Ecto neural progenitor cell (in vitro differentiated cells): ENCODE data around the gene ENO3.
"Not testable (repeated sequence)": the region's sequence is repeated elsewhere in the genome, so short reads cannot be mapped to it uniquely, and the experiment has no call there.

Source experiments
- DNase-seq: peaks from one replicate; pipeline ENCODE4 v3.0.0-alpha.2; 2018; ENCODE audit warnings: low spot score

Gene ENO3

DNA sequence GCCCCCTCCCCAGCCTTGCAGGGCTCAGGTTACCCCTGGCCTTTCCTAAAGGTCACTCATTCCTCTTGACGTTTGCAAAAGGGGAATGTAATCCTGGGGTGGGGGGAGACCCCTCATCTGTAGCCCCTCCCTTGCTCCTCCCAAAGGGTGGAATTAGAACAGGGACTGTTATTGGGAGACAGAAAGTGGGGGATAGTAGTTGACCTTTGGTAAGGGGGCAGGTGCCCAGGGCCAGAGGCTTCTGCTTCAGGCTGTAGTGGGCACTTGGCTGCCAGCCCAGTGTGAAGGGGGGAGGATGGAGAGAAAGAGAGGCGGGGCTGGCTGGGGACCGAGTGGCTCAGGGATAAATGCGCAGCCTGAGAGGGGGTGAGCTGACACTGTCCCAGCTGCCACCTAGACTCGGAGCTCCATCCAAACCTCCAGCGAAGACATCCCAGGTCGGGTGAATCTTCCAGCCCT, at the start of gene ENO3:
Gene ENO3 (plus strand): TSS at position 374 of the 459 bp plus-strand sequence. CDS start 711 bp downstream, outside the sequence.
- DNase-seq = peak; percentile 79

DNA sequence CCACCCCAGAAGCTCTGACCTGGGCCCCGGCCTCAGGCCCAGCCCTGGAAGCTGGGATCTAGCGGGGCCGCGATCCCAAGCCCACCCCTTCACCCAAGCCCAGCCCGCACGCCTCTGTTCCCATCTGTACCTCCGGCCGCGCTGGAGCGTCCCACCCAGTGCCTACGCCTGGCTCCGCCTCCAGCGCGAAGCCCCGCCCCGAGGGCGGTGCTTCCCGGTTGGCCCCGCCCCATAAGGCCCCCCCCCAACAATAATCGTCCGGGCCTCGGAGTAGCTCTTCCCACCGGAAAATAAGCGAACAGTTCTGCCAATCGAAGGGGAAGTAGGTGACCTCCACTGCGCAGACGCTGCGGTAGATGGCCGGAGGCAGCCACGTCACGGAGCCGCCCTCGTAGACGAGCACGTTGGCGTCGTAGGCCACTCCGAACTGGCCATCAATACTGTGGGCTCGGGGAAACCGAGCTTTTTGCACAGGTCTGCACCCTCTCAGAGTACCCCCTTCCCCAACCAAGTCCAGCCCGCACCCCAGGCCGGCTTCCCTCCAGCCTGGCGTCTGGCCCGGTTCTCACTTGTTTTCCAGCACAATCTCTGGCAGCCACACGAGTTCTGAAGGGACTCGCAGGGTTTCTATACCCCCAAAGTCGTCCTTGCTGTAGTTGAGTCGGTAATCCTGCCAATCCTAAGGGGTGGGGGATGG, 49.1 kb upstream of the ENO3 start:
- peak; percentile 50 for DNase-seq

DNA sequence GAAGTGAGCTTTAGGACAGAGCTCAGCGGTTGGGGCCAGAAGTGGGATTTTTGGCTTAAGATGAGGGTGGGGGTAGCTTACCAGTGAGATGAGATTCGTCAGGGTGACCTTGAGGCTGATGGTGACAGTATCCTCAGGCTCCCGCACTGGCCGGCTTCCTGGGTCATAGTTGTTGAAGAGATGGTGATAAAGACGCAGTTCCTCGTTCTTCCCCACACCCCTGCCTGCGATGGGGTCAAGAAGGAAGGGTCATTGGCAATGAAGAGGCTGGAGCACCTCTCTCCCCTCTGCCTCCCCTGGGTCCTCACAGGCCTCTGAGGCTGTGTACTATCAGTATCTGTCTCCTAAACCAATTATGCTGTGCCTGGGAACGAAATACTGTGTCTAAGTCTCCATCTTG, 48.4 kb upstream of the ENO3 start:
- DNase-seq = peak; percentile 49

DNA sequence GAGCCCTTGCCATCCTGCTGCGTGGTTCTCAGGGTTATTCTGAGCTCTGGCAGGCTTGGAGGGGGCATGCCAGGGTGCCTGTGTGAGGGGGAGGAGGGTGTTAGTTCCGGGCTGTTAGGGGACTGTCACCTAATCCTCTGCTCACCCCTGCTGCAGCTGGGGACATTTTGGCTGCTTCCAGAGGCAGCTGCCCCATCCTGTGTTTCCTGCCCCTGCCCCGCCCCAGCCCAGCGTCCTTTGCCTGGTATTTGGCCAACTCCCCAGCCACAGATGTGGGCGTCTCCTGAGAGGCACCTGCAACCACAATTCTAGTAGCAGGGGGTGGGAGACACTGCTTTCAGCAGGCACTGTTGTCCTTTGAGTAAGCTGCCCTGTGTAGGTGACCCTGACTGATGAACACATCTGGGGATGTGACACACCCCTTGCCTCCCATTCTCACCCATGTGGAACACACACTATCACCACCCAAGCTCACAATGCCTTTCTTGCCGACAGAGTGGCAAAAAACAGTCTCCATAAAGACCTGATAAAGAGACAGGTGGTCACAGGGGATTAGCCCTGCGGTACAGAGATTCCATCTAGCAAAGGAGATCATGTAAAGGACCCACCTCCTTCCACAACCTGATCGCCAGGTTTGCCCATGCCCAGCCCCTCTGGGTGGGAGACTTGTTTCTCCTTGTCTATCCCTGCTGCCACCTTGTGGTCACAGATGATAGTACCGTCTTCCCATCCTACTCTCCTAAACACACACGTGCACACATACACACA, 47.7 kb upstream of the ENO3 start, which contains the start of gene CHRNE:
Gene CHRNE (minus strand): TSS at position 48 of the 768 bp plus-strand sequence. CDS start 35 bp downstream, at position 13.
- DNase-seq = peak; percentile 84

DNA sequence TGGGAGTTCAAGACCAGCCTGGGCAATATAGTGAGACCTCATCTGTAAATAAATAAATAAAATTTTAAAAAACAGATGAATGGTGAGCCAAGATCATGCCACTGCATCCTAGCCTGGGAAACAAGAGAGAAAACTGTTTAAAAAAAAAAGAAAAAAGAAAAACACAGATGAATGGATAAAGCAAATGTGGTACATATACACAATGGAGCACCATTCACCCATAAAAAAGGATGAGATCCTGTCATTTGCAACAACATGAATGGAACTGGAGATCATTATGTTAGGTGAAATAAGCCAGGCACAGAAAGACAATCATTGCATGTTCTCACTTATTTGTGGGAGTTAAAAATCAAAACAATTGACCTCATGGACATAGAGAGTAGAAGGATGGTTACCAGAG, 44.3 kb upstream of the ENO3 start:
- DNase-seq = not testable (repeated sequence)

DNA sequence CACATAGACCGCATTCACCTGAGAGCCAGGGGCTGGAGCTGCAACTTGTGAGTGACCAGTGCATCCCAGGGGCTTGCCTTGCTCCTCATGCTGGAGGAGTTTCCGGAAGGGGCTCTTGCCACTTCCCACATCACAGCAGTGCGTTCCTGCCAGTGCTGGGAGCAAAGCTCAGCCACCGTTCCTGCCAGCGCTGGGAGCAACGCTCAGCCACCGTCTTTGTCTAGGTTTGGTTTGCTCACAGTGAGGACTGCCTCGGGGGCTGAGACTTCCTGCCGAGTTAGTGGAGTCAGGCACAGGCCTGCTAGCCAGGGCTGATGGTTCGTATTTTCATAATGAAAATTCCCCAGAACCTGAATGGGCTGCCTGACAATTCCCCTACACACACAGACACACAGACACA, 42.6 kb upstream of the ENO3 start:
- peak; percentile 78 for DNase-seq

DNA sequence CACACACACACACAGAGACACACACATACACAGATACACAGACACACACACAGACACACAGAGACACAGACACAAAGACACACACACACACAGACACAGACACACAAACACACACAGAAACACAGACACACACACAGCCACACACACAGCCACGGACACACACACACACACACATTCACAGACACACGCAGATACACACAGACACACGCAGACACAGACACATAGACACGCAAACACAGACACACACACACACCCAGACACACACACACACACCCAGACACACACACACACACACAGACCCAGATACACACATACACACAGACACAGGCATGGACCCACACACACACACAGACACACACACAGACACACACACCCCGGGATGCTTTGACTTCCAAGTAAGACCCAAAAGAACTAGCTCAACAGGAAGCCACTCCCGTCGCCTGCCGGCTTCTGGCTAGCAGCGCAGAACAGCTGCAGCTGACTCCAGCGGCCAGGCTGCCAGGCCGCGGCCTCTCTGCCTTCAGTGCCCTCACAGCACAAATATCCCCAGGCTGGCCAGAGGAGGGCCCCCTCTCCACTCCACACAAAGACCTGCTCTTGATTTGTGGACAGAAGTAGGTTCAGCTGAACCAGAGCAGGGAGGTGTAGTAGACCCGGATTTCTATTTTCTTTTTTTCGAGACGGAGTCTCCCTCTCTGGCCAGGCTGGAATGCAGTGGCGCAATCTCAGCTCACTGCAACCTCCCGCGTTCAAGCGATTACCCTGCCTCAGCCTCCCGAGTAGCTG, 42.0 kb upstream of the ENO3 start:
- DNase-seq = peak; percentile 95

DNA sequence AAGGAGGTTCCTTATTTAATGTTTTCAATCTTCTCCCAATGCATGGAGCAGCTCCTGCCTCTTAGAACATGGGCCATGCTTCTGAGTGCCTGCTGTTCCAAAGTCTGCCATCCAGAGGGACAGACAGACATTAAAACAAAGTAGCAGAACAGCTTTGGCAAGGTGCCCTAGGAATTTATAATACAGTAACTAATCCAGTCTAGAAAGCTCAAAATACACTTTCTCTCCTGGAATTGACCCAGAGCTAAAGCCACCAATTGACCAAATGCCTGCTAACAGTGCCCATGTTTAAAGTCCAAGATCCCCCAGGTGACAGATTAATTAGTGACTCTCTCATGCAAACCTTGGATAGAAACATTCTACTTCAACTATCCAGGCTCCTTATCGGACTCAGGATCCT, 36.9 kb upstream of the ENO3 start:
- no peak for DNase-seq

DNA sequence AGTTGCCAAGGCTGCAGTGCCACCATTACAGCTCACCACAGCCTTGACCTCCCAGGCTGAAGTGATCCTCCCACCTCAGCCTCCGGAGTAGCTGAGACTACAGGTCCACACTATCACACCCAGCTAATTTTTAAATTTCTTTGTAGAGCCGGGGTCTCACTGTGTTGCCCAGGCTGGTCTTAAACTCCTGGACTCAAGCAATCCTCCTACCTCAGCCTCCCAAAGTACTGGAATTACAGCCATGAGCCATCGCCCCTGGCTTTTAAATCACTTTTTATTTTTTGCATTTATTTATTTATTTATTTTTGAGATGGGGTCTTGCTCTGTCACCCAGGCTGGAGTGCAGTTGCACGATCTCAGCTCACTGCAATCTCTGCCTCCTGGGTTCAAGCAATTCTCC, 36.4 kb upstream of the ENO3 start:
- DNase-seq = not testable (repeated sequence)

DNA sequence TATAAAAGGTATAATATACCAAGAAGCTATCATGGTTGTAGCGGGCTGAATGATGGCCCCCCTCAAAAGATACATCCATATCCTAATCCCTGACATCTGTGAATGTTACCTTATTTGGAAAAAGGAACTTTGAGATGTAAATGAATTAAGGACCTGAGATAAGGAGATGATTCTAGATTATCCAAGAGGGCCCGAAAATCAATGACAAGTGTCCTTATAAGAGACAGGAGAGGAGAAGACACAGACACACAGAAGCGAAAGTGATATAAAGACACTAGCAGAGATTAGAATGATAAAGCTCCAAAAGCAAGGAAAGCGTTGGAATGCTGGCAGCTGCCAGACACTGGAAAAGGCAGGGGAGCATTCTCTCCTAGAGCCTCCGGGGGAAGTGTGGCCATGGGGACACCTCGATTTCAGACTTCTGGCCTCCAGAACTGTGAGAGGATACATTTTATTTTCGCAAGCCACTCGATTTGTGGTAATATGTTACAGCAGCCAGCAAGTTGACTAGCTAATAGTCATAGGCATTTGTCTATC, 31.3 kb upstream of the ENO3 start:
- peak; percentile 41 for DNase-seq

DNA sequence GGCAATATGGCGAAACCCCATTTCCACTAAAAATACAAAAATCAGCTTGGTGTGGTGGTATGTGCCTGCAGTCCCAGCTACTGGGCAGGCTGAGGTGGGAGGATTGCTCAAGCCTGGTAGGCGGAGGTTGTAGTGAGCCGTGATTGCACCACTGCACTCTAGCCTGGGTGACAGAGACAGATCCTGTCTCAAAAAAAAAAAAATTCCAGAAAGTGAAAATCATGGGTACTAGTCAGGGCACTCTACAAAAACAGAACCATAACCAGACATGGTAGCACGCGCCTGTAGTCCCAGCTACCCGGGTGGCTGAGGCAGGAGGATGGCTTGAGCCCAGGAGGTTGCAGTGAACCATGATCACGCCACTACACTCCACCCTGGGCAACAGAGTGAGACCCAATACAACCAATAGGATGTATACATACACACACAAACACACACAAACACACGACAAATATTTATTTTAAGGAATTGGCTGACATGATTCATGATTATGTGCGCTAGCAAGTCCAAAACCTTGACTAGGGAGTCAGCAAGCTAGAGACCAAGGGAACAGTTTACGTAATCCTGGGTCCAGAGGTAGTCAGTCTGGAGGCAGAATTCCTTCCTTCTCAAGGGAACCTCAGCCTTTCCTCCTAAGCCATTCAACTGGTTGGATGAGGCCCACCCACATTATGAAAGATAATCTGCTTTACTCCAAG, 30.4 kb upstream of the ENO3 start:
- DNase-seq = no peak

DNA sequence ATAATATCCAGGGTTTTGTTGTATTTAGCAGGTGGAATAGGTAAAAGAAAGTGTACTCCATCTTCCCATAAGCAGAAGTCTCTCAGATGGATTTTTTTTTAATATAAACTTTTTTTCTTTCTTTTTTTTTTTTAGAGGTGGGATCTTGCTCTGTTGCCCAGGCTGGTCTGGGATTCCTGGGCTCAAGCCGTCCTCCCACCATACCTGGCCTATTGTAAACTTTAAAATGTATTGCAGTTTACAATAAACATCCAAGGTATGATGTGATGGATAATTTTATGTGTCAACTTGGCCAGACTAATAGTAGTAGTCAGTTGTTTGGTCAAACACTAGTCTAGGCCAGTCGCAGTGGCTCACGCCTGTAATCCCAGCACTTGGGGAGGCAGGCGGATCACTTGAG, 29.6 kb upstream of the ENO3 start:
- DNase-seq = no peak

DNA sequence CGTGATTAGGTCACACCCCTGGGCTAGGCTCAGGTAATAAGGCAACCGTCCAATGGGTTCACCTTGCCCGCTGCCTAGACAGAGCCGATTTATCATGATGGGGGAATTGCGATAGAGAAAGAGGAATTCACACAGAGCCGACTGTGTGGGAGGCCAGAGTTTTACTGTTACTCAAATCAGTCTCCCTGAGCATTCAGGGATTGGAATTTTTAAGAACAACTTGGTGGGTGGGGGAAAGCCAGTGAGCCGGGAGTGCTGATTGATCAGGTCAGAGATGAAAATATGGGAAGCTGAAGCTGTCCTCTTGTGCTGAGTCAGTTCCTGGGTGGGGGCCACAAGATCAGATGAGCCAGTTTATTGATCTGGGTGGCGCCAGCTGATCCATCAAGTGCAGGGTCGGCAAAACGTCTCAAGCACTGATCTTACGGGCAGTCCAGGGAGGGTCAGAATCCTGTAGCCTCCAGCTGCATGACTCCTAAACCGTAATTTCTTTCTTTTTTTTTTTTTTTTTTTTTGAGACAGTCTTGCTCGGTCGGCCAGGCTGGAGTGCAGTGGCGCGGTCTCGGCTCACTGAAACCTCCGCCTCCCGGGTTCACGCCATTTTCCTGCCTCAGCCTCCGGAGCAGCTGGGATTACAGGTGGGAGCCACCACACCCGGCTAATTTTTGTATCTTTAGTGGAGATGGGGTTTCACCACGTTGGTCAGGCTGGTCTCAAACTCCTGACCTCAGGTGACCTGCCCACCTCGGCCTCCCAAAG, 24.2 kb upstream of the ENO3 start:
- DNase-seq = not testable (repeated sequence)

DNA sequence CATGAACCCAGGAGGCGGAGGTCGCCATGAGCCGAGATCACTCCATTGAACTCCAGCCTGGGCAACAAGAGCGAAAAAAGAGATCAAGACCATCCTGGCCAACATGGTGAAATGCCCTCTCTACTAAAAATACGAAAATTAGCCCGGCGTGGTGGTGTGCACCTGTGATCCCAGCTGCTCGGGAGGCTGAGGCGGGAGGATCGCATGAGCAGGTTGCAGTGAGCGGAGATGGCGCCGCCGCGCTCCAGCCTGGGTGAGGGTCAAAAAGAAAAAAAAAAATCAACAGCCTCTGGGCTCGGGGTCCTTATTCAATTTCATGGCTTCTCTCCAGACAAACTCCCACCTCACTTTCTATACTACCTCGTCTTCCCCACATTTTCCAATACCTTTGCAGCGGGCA, 22.0 kb upstream of the ENO3 start:
- no peak for DNase-seq

DNA sequence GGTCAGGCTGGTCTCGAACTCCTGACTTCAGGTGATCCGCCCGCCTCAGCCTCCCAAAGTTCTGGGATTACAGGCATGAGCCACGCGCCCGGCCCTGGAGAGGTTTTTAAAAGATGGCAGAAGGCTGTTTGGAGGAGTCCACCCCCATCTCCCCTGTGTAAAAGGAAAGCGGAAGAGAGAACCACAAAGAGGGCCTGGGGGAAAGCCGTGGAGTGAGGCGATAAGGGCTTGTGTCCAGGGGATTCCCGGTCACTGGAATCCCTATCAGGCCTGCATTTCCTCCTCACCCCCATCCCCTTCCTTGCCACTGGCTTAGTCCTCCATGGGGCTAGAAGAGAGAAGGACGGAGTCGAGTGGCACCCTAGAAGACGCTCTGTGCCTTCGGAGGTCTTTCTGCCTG, 19.0 kb upstream of the ENO3 start, which contains the start of gene GP1BA:
Gene GP1BA (plus strand): TSS at position 315 of the 400 bp plus-strand sequence. CDS start 328 bp downstream, outside the sequence.
- no peak for DNase-seq

DNA sequence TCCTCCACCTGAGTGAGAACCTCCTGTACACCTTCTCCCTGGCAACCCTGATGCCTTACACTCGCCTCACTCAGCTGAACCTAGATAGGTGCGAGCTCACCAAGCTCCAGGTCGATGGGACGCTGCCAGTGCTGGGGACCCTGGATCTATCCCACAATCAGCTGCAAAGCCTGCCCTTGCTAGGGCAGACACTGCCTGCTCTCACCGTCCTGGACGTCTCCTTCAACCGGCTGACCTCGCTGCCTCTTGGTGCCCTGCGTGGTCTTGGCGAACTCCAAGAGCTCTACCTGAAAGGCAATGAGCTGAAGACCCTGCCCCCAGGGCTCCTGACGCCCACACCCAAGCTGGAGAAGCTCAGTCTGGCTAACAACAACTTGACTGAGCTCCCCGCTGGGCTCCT, 18.2 kb upstream of the ENO3 start:
- peak; percentile 46 for DNase-seq

DNA sequence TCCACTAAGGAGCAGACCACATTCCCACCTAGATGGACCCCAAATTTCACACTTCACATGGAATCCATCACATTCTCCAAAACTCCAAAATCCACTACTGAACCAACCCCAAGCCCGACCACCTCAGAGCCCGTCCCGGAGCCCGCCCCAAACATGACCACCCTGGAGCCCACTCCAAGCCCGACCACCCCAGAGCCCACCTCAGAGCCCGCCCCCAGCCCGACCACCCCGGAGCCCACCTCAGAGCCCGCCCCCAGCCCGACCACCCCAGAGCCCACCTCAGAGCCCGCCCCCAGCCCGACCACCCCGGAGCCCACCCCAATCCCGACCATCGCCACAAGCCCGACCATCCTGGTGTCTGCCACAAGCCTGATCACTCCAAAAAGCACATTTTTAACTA, 17.3 kb upstream of the ENO3 start:
- DNase-seq = no peak

DNA sequence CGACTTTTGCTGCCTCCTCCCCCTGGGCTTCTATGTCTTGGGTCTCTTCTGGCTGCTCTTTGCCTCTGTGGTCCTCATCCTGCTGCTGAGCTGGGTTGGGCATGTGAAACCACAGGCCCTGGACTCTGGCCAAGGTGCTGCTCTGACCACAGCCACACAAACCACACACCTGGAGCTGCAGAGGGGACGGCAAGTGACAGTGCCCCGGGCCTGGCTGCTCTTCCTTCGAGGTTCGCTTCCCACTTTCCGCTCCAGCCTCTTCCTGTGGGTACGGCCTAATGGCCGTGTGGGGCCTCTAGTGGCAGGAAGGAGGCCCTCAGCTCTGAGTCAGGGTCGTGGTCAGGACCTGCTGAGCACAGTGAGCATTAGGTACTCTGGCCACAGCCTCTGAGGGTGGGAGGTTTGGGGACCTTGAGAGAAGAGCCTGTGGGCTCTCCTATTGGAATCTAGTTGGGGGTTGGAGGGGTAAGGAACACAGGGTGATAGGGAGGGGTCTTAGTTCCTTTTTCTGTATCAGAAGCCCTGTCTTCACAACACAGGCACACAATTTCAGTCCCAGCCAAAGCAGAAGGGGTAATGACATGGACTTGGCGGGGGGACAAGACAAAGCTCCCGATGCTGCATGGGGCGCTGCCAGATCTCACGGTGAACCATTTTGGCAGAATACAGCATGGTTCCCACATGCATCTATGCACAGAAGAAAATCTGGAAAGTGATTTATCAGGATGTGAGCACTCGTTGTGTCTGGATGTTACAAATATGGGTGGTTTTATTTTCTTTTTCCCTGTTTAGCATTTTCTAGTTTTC, 16.5 kb upstream of the ENO3 start:
- peak; percentile 56 for DNase-seq

DNA sequence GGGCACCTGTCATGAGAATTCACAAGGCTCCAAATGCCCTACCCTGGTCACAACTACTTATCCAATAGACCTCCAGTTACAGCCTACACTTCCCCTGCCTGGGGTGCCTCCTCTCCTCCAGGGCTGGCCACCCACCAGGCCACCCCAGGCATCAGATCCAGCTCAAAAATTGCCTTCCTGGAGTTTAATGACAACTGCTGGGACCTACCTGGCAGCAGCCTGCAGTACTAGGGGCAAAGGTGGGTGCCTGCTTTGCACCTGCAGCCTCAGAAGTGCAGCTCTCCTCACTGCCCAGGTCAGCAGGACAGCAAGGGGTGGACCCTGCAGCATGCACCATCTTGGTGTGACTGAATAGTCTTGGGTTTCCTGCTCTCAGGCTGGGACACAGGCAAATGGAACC, 15.3 kb upstream of the ENO3 start:
- no peak for DNase-seq

DNA sequence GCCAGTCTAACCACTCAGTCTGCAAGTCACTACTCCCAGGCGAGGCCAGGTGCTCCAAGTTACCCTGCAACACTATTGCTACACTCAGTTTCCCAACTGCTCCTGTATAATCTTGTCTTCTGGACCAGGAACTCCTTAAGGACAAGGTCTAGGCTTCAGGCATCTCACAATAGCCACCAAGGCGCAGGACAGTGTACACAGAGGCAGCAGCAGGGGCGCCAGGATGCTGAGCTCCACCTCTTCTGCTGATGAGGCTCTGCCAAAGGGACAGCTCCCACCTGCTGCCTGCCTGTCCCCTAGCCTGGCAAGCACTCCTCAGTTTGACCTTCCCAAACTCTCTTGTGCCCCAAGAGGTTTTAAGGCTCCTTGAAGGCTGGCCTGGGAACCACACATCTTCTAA, 14.5 kb upstream of the ENO3 start:
- no peak for DNase-seq
